HG02571 (cell line): ENCODE data around the gene DGKB.
"Not testable (repeated sequence)": the region's sequence is repeated elsewhere in the genome, so short reads cannot be mapped to it uniquely, and the experiment has no call there.

Experiments used
- ATAC-seq: cut with Tn5 transposase; IDR thresholded peaks from one replicate; pipeline ENCODE4 v1.9.1; 2021; ENCODE audit warnings: mild to moderate bottlenecking, moderate library complexity; ENCODE audit not compliant: unreplicated experiment

The DGKB gene

GRCh38 chr7:14487701-14488395 is 414.7 kb downstream of the DGKB start:
- no peak for ATAC-seq

- ATAC-seq: no peak
Measured at GRCh38 chr7:14483663-14484062, 418.9 kb downstream of the DGKB start.

GRCh38 chr7:14480281-14480680 is 422.3 kb downstream of the DGKB start:
- no peak for ATAC-seq

- no peak for ATAC-seq
Measured at GRCh38 chr7:14478834-14479510, 423.6 kb downstream of the DGKB start.

- not testable (repeated sequence) for ATAC-seq
Measured at GRCh38 chr7:14461716-14462115, 440.8 kb downstream of the DGKB start.

GRCh38 chr7:14458846-14459245 is 443.7 kb downstream of the DGKB start:
- ATAC-seq: not testable (repeated sequence)

- peak; percentile 62 for ATAC-seq
Measured at GRCh38 chr7:14457568-14458453, 444.7 kb downstream of the DGKB start.

- ATAC-seq: no peak
Measured at GRCh38 chr7:14449291-14449690, 453.3 kb downstream of the DGKB start.

GRCh38 chr7:14446829-14447228 is 455.7 kb downstream of the DGKB start:
- no peak for ATAC-seq

- ATAC-seq: no peak
Measured at GRCh38 chr7:14446219-14446618, 456.3 kb downstream of the DGKB start.

- ATAC-seq: no peak
Measured at GRCh38 chr7:14438366-14438765, 464.2 kb downstream of the DGKB start.

- no peak for ATAC-seq
Measured at GRCh38 chr7:14436878-14437277, 465.7 kb downstream of the DGKB start.

- ATAC-seq: no peak
Measured at GRCh38 chr7:14432924-14433323, 469.6 kb downstream of the DGKB start.

- no peak for ATAC-seq
Measured at GRCh38 chr7:14430926-14431325, 471.6 kb downstream of the DGKB start.

- no peak for ATAC-seq
Measured at GRCh38 chr7:14425559-14425958, 477.0 kb downstream of the DGKB start.

- ATAC-seq: no peak
Measured at GRCh38 chr7:14424675-14425074, 477.9 kb downstream of the DGKB start.

GRCh38 chr7:14420768-14421167 is 481.8 kb downstream of the DGKB start:
- no peak for ATAC-seq

GRCh38 chr7:14419531-14419930 is 483.0 kb downstream of the DGKB start:
- no peak for ATAC-seq

- no peak for ATAC-seq
Measured at GRCh38 chr7:14418633-14419032, 483.9 kb downstream of the DGKB start.

GRCh38 chr7:14414274-14414986 is 488.1 kb downstream of the DGKB start:
- ATAC-seq: no peak
